HG02763 (cell line): ENCODE measurements around the gene HAX1.
A peak's percentile ranks its signal among the peaks of the same experiment; 100 is the strongest.
"Not testable (repeated sequence)": the region's sequence is repeated elsewhere in the genome, so short reads cannot be mapped to it uniquely, and the experiment has no call there.

Source experiments
- ATAC-seq: cut with Tn5 transposase; IDR thresholded peaks from one replicate; pipeline ENCODE4 v1.9.1; 2021; ENCODE audit warnings: mild to moderate bottlenecking, moderate library complexity; ENCODE audit not compliant: unreplicated experiment

The HAX1 gene

GRCh38 chr1:154272217-154272998 is at the start of gene HAX1:
HAX1 (plus strand) TSS chr1:154272629; CDS start chr1:154272724, 95 bp downstream.
- peak; percentile 81 for ATAC-seq

DNA sequence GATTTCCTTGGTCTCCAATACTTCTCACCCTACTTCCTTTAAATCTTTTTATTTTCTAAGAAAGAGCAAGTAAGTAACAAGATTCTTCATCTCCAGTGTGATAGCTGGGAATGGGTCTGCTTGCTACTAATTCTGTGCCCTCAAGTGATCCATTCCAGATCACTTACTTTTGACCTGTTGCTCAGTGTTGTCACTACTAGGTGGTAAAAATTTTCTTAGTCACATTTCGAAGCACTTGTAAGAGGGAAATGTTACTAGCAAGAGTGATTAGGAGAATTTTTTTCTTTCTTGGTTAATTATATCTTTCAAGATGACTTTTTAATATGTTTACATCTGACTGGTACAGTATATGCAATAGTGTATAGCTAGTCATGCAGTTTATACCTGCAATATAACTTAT is 49.5 kb upstream of the HAX1 start:
- no peak for ATAC-seq

DNA sequence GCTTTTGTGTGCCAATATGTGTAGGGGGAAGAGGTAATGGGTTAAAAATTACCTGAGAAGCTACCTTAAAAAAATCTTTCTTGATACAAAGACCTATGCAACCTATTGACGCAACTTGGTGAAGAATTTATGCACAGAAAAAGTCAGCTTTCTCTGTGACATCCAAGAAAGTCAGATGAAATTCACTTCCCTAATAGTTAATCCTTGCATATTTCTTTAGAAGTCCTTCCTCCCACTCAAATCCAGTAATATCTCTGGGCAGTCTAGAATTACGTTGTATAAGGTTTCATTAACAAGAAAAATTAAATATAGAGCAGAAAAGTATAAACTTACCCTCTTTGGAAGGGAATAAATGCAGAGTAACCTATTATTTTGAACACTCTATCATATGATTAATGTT is 48.8 kb upstream of the HAX1 start:
- ATAC-seq = no peak

DNA sequence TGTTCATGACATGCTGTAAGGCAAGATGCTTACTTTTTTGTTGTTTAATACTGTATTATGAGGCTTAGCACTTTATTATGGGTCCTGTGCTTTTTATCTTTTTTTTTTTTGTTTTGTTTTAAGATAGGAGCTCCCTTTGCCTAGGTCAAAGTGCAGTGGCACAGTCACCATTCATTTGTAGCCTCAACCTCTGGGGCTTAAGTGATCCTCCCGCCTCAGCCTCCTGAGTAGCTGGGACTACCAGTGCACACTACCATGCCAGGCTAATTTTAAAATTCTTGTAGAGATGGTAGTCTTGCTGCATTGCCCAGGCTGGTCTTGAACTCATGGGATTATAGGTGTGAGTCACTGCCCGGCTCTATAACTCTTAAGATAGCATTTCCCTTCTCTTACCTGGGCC is 47.1 kb upstream of the HAX1 start:
- no peak for ATAC-seq

DNA sequence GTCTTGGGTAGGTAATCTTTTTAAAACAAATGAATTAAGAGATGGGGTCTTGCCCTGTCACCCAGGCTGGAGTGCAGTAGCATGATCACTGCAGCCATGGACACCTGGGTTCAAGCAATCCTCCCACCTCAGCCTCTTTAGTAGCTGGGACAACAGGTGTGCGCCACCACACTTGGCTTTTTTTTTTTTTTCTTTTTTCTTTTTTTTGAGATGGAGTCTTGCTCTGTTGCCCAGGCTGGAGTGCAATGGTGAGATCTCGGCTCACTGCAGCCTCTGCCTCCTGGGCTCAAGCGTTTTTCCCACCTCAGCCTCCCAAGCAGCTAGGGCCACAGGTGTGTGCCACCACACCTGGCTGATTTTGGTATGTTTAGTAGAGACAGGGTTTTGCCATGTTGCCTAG is 41.3 kb upstream of the HAX1 start:
- not testable (repeated sequence) for ATAC-seq

DNA sequence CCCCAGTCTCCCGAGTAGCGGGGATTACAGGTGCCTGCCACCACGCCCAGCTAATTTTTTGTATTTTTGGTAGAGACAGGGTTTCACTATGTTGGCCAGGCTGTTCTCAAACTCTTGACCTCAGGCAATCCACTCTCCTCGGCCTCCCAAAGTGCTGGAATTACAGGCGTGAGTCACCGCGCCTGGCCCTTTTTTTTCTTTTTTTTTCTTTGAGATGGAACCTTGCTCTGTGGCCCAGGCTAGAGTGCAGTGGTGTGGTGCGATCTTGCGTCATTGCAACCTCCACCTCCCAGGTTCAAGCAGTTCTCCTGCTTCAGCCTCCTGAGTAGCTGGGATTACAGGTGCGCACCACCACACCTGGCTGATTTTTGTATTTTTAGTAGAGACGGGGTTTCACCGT is 39.3 kb upstream of the HAX1 start:
- not testable (repeated sequence) for ATAC-seq

DNA sequence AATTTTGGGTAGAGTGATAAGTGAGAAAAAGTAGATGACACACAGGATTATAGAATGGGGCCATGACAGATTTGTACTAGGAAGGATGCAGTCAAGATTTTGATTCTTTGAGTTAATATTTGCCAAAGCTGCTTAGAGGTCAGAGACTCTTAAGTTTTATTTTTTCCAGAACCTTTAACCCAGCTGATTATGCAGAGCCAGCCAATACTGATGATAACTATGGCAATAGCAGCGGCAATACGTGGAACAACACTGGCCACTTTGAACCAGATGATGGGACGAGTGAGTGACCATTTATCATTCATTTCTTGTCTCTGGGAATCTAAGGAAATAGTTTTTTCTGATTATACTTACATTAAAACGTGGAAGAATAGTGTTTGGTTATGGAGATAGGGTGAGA is 35.6 kb upstream of the HAX1 start:
- ATAC-seq = no peak

DNA sequence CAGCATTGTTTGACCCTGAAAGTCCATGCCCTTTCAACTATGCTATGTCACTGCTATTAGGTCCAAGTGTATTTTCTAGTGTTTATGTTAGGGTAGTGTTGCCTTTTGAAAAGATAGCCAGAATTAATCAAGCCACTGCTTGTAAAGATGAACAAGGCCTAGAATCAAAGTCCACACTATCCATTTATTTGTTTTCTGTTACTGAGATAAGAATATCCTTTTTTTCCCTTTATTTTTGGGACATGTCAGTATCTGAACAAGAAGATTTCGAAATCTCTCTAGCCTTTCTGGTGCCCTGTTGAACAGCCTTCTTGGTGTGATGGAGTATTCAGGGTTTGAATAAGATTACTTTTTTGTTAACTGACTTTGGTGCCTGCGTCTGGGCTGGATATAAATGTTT is 35.0 kb upstream of the HAX1 start:
- no peak for ATAC-seq

GRCh38 chr1:154237880-154238506 is 34.4 kb upstream of the HAX1 start:
- ATAC-seq = no peak

- ATAC-seq = no peak
Measured at GRCh38 chr1:154239491-154239890, 32.9 kb upstream of the HAX1 start.

DNA sequence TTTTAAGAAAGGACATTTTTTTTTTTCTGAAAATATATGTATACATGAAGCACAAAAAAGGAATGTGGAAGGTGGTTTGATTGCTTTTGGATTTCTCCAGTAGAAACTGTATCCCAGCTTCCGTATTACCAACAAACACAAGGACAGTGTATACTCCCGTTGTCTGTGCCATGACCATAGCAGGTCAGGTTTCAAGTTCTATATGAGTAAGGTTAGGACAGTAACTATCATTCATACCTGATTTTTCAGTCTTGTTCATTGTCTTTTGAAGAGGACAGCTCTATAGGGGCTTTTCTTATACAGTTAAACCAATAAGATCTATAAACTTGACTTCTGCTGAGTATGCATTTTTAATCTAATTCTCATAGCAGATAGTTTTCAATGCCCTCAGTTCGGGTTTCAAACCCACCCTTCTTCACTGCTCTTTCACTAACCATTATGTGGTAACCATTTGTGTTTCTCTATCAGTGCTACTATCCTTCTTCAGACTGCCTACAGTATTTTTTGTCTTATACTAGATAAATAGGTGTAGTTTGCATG is 32.1 kb upstream of the HAX1 start:
- no peak for ATAC-seq

DNA sequence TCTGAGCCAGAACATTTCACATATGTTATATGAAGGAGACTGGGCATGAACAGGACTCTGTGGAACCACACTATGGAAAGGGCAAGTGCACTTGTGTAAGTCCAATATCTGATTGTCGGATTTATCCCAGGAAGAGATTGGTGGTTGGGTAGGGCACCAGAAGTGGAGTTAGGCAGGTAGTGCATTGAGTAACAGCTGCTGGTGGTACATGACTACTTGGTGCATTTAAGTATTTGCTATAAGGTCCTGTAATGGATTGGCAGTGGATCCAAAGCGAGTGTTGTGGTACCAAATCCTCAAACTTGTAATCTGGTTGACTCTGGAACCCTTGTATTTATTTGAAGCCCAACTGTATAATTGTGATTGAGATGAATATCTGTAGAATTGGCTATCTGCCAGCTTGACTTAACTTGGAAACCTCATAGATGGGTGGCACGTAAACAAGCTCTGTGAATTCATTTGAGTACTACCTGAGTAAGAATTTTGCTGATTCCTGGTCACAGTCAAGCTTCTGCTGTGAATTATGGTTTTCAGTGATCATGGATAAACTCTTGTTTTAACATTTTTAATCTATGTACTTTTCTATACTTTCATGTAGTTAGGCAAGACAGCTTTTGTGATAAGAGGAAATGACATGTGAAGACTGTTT is 30.6 kb upstream of the HAX1 start:
- no peak for ATAC-seq

DNA sequence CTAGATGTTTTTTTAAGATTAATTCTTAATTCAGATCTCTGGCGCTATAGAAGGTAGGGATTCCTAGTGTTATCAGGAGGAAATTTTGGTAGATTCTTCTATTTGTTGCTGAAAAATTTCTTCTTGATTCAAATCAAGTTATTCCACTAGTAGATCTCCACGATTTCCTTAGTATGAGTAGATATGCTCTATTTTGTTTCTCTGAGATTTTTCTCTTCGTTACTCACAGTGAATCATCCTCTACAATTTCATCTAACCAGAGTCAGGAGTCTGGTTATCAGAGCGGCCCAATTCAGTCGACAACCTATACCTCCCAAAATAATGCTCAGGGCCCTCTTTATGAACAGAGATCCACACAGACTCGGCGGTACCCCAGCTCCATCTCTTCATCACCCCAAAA is 18.8 kb upstream of the HAX1 start:
- no peak for ATAC-seq

DNA sequence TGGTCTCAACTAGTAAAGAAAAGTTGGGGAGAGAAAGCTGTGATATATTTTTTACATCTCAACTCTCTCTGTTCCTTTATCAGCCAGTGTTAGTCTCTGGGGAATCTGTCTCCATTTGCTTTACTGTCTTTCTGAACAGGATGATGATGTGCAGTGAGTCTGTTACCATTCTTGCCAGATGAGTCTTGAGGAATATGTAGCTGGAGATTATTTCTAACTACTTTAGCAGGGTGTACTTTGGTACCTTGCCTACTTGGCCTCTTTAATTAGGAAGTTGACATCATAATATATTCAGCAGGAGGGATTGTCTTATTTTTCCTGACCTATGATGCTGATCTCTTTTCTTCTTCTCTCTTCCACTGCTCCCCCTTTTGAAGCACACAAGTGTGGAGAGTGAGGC is 15.7 kb upstream of the HAX1 start:
- ATAC-seq = no peak

- no peak for ATAC-seq
Measured at GRCh38 chr1:154258784-154259183, 13.6 kb upstream of the HAX1 start.

DNA sequence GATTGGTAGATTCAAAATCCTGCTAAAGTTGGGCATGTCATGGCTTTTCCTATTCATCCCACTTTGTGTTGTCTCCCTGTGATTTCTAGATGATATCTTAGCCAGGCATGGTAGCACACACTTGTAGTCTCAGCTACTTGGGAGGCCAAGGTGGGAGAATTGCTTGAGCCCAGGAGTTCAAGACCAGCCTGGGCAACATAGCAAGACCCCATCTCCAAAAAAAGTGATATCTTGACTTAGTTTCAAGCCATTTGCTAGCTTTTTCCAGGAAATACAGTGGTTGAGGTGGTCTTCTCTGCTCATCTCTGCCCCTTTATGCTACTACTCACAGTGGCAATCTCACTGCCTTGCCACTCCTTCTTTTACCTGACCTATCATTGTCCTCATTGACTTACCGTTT is 12.3 kb upstream of the HAX1 start:
- ATAC-seq = no peak

DNA sequence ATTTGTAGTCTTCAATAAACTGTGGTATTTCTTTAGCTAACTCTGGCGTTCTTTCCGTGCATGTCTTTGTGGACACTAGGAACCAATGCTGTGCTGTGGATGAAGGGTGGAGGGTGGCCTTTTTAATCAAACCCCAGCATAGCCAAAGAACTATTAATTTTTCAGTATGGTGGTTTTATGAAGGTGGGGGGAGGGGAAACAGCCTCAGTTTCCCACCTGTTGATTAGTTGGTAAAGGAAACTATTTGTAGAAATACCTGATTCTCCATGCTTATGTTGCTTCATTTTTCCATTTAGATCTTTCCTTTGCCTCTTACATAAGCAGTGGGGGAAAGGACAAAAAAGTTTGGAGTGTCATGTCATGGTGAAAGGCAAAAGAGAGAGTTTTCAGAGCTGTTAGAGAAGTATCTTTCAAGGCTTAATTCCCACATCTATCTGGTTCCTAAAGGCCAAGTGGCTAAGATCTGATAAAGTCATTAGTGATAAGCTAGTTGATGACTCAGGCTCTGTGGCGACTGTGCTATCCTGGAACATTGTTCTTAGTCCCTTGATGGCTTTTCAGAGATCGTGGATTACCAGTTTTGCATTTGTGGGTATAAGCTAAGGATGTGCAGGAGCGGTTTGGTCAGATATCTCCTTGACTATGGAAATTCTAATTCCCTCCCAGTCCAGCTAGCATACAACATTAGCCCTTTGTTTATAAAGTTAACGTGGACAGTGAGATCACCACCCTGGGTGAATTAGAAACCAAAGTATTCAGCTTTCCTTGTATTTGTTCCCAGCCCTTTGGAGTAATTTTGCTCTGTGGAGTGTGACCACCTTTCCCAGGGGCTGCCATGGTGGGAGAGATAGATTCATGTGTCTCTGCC is 8.7 kb upstream of the HAX1 start:
- no peak for ATAC-seq

DNA sequence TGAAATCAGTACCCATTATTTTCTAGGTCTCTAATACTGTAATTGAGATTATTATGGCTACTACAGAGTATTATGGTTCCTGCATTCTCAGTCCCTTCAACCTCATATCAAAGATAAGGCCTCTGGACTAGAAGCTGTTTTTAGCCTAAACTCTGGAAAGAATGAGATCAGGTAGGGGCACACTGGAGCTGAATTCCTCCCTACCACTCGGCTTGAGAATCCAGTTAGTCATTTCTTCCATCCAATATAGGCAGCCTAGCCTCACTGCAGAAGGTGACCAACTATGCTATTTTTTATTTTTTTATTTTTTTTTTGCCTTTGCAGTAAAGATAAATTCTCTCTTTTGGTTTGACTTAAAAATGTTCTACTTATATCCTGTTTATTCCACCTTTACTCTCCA is 8.0 kb upstream of the HAX1 start:
- ATAC-seq = no peak

GRCh38 chr1:154265586-154265985 is 6.8 kb upstream of the HAX1 start:
- no peak for ATAC-seq

DNA sequence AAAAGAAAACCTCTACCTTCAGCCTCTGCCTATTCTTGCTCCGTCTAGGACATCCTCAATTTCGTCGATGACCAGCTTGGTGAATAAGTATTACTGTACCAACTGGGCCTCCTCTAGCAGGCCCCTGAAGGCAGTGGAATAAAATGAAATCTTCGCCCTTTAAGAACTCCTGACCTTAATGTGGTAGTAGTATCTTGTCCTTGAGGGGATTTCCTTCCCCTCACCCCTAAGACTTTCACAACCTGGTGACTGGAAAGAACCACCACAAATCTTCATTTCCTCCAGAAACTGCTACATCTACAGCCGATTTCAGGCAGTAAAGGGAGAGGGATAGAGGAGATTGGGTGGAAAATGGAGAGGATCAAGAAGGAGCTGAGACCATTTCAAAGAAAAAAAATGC is 1.6 kb upstream of the HAX1 start:
- ATAC-seq = no peak

GRCh38 chr1:154272999-154273563 is 652 bp downstream of the HAX1 start:
- ATAC-seq = no peak
